ENCODE data around the gene TSPAN7.

The TSPAN7 gene

GRCh38 chrX:38596939-38597338 lies 35.6 kb downstream of the TSPAN7 start:
- DNase-seq: no peak

GRCh38 chrX:38599796-38600755 lies 38.7 kb downstream of the TSPAN7 start:
- no peak for DNase-seq

DNA sequence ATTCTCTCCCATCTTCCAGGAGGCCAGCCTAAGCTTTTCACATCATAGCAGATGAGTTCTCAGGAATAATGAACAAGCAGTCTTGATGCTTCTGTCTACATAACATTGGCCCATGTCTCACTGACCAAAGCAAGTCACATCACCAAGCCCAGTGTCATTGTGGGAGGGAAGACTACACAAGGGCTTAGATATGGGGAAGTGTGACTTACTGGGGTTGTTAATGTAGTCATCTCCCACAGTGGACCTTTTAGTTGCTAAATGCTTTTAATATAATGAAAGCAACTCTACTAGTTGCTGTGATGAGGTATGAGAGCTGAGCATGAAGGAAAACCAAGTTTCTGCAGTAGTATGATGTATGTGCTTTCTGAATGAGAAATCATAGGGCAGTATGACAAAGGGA lies 40.5 kb downstream of the TSPAN7 start:
- DNase-seq: peak; percentile 32

GRCh38 chrX:38606821-38607220 lies 45.5 kb downstream of the TSPAN7 start:
- DNase-seq: no peak

DNA sequence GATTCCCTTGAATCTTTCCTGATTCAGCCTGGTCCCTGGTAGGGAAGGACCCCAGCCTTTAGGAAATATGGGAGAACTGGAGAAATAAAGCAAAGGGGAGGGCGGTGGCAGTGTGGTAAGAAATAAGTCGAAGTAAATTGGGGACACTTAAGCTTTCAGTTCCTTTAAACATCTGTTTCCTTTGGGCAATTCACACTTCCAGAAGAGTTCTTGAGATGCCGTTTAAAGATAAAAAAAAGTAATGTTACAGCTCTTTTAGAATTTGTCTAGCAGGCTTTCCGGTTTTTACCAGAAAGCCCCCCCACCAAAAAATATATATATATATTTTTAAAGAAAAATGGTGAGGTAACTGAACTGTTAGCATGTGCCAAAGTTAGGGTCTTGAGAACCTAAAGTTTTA lies 46.6 kb downstream of the TSPAN7 start:
- DNase-seq: peak; percentile 3

- DNase-seq: no peak
Measured at GRCh38 chrX:38610849-38611248, 49.5 kb downstream of the TSPAN7 start.

DNA sequence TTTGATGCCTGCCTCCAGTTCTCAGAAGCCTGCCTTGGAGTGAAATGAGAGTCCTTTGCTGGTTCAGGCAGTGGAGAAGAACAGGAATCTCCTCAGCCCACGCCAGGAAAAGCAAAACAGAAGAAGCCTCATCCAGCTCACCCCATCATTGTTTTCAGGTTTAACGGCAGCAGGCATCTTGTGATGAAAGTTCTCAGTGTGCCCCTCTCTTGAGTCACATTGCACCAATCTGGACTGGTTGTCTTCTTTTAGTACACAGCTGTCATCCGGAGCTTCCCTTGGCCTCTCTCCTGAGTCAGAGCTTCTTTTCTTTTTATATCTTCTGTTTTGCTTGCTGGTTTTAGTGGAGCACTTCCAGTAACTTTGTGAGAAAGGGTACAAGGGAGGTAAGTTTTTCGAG lies 50.9 kb downstream of the TSPAN7 start:
- DNase-seq: no peak

- no peak for DNase-seq
Measured at GRCh38 chrX:38614485-38614884, 53.1 kb downstream of the TSPAN7 start.

DNA sequence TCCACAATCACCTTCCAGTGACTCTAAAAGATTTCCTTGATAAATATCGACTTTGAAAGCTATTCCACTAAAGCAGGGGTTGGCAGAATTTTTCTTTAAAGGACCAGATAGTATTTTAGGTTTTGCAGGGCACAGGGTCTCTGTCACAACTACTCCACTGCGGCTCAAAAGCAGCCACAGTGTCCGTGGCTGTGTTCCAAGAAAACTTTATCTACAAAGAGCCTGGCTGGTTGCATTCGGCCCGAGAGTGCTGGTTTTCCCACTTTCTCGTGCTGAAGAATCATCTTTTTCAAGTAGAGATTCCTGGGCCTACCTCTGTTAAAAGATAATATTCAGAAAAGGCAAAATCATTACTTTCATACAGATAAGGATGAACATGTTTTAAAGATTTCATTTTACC lies 55.6 kb downstream of the TSPAN7 start:
- no peak for DNase-seq

DNA sequence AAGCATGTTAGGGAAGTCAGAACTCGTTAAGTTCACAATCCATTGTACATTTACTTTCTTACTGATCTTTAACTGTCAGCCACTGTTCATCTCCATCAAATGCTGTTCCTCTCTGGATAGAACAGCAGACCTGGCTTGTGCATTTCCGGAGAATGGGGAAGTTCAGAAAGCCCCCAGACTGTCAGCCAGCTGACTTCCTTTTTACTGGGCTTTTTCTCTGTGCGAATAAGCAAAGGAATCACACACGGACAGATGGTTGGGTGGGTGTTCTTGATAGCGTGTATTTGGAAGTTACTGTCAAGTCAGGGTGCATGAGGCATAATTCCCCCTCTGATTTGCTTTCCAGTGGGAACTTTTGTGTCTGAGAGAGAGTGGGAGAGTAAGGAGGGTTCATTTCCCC lies 56.8 kb downstream of the TSPAN7 start:
- peak; percentile 26 for DNase-seq

DNA sequence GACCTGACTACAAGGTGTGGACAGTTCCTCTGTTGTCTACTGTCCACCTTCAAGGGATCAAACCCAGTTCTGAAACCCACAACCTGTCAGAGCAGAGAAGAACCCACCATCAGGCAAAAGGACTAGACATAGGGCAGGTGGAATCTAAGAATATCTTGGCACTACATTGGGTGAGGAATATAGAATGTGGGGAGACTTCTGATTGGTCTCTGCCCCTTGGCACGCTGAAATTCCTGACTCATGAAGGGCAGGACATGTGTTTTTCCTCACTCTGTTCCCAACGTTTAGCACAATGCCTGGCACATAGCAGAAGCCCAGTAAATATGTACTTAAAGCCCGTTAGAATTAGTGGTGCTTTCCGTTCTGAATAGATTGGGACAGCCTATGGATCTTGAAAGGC lies 59.3 kb downstream of the TSPAN7 start:
- no peak for DNase-seq

GRCh38 chrX:38626296-38626695 lies 65.0 kb downstream of the TSPAN7 start:
- DNase-seq: no peak

GRCh38 chrX:38627683-38628082 lies 66.3 kb downstream of the TSPAN7 start:
- DNase-seq: peak; percentile 27

DNA sequence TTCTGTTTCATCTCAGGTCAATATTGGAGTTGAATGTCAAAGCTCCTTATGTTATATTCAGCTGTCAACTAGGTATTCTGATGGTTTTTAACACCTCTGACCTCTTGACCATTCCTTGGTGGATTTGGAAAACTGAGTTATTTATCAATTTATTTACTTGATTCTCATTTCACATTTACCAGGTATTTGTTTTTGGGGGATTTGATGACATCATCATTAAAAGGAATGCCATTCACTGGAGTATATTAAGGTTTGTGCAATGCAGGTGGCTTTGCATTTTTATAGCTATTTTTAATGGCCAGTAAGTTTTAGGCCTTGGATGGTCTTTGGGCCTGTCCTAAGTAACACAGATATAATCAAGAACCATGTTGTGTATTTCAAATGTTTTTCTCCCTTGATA lies 67.2 kb downstream of the TSPAN7 start:
- DNase-seq: no peak

- no peak for DNase-seq
Measured at GRCh38 chrX:38632516-38632915, 71.2 kb downstream of the TSPAN7 start.

GRCh38 chrX:38634665-38635064 lies 73.3 kb downstream of the TSPAN7 start:
- no peak for DNase-seq

GRCh38 chrX:38636949-38637819 lies 75.8 kb downstream of the TSPAN7 start:
- no peak for DNase-seq

- DNase-seq: no peak
Measured at GRCh38 chrX:38638952-38639529, 77.7 kb downstream of the TSPAN7 start.

DNA sequence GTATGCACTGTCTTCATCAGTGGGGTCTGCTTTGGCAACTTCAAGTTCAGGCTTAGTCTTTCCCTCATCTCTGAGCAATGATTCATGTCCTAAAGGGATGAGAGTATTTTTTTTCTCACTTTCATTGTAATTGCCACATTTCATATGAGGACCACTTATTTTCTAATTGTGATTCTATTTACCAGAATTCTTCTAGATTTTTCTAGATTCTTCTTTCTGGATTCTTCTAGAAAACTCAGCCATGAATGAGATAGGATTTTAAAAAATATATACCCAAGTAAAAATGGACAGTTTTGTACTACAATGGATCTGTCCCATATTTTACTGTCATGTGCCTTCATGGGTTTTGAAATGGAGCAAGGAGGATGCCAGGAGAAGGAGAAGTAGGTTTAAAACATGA lies 78.4 kb downstream of the TSPAN7 start:
- DNase-seq: no peak

DNA sequence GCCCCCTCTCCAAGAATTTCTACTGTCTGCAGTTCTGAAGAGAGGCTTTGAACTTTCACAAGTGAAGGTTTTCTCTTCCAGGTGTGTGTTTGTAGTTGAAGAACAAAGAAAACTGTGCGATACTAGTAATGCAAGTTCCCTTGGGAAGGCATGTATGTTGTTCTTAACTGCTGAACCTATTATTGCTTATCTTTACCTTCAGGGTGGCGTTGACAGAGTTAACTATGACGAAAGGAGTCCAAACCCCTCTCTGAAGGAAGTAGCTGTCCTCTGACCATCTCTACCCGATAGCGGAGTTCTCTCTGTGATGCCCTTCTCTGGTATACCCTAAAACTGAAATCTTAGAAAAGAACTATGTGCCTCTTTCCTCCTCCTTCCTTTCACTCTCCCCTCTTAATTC lies 79.9 kb downstream of the TSPAN7 start:
- DNase-seq: no peak

DNA sequence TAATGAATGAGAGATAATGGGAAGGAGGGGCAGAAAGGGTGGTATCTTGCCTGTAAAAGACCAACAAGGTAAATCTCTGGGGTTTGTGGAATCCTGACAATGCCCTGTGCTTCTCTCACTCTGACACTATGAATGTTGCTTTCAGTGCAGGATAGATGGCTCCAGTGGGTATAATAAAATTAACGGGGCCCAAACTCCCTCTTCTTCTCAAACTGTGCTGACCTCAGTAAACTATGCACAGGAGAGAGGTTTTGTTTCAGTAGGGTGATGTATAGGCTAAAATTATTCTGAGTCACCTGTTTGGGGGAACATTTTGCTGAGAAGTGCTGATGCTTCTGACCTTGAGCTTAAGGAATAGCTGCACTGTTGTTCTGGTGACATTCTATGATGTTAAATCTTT lies 82.6 kb downstream of the TSPAN7 start:
- DNase-seq: no peak

GRCh38 chrX:38646129-38646528 lies 84.8 kb downstream of the TSPAN7 start:
- no peak for DNase-seq

GRCh38 chrX:38649221-38649620 lies 87.9 kb downstream of the TSPAN7 start:
- DNase-seq: no peak
